ENCODE measurements around the gene RAB30. TPM values are rescaled to one million over a fixed set of nuclear protein-coding genes. Genes with fewer than 3 reads are reported as not detected.

Gene RAB30
- polyA plus RNA-seq, 3 donors, result 0.11 to 0.67 (median 0.54) TPM

DNA sequence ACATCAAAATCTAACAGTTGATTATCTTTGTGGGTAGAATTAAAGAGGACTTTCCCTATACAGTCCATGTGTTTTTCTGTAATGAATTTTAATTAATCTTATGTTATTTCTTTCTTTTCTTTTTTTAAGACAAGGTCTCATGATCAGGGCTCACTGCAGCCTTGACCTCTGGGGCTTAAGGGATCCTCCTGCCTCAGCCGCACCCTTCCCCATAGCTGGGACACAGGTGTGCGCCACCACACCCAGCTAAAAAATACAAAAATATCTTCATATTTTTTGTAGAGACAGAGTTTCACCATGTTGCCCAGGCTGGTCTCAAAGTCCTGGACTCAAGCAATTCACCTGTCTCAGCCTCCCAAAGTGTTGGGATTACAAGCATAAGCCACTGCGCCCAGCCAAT is 7.7 kb downstream of the RAB30 start:
- Histone ChIP-seq H3K4me2 (replicated peaks; ENCODE audit: extremely low read depth, low read length, poor library complexity, severe bottlenecking) (no peak overlapping the region), H3K79me2 (ENCODE audit: insufficient read depth, low read length) (no peaks in the 10 kb centered on the region), H2AFZ (ENCODE audit: insufficient read depth, low read depth, low read length, poor library complexity, severe bottlenecking) (no peak overlapping the region), H3K27ac (ENCODE audit: low read depth in 1 of 2, low read length in 2 of 2) (no peak overlapping the region), H3K4me1 (ENCODE audit: control insufficient read depth in 1 of 2, insufficient read depth in 2 of 2, low read length in 2 of 2) (peaks cover 3 to 8% of the 10 kb centered on the region in 2 donors), H3K27me3 (ENCODE audit: control insufficient read depth in 2 of 2, insufficient read depth in 2 of 2, low read length in 2 of 2) (peaks cover 8 to 12% of the 10 kb centered on the region in 2 donors), H3K9me3 (replicated peaks in 1 of 2; ENCODE audit: control insufficient read depth in 1 of 2, insufficient read depth in 1 of 2, low read length in 2 of 2) (no peaks in the 10 kb centered on the region), H3K9ac (ENCODE audit: insufficient read depth, low read length, poor library complexity, severe bottlenecking) (no peak overlapping the region), H3K4me3 (replicated peaks in 1 of 3; ENCODE audit: low read depth in 2 of 3, low read length in 3 of 3) (no peak overlapping the region), H3K36me3 (replicated peaks in 1 of 2; ENCODE audit: control insufficient read depth in 1 of 2, insufficient read depth in 2 of 2, low read length in 2 of 2) (no peaks in the 10 kb centered on the region), H4K20me1 (ENCODE audit: insufficient read depth, low read length) (no peaks in the 10 kb centered on the region)
- Mint-ChIP-seq H3K9me3 (peaks cover 0 to 5% (median 0%) of the 10 kb centered on the region in 7 donors), H3K4me3 (no peak overlapping the region), H3K27me3 (ENCODE audit: low read depth in 3 of 3) (peaks cover 8 to 14% (median 11%) of the 10 kb centered on the region in 3 donors), H3K4me1 (peaks cover 10% of the 10 kb centered on the region), H3K27ac (peak overlapping the region in 1 of 7 donors; percentile 67), H3K36me3 (no peaks in the 10 kb centered on the region)
- no peak for DNase-seq
- no peak for TF ChIP-seq CTCF (IDR thresholded peaks at IDR 0.05)
- intact Hi-C loops (cut with micrococcal nuclease), result loop anchor here in 1 of 2 donors (10.0 kb wide), 1 partner anchor 149 kb away; no protein-coding TSS in a partner anchor
- WGBS (ENCODE audit: insufficient coverage), result no CpG with 5 or more reads among the region's 3 CpGs

- Histone ChIP-seq H2AFZ (ENCODE audit: insufficient read depth, low read depth, low read length, poor library complexity, severe bottlenecking) (peak overlapping the region; percentile 47), H3K9me3 (replicated peaks in 1 of 2; ENCODE audit: control insufficient read depth in 1 of 2, insufficient read depth in 1 of 2, low read length in 2 of 2) (no peaks in the 10 kb centered on the region), H3K27me3 (ENCODE audit: control insufficient read depth in 2 of 2, insufficient read depth in 2 of 2, low read length in 2 of 2) (peaks cover 0 to 4% of the 10 kb centered on the region in 2 donors), H3K4me2 (replicated peaks; ENCODE audit: extremely low read depth, low read length, poor library complexity, severe bottlenecking) (peak overlapping the region; percentile 27), H3K36me3 (replicated peaks in 1 of 2; ENCODE audit: control insufficient read depth in 1 of 2, insufficient read depth in 2 of 2, low read length in 2 of 2) (no peaks in the 10 kb centered on the region), H3K4me1 (ENCODE audit: control insufficient read depth in 1 of 2, insufficient read depth in 2 of 2, low read length in 2 of 2) (peaks cover 3 to 8% of the 10 kb centered on the region in 2 donors), H3K9ac (ENCODE audit: insufficient read depth, low read length, poor library complexity, severe bottlenecking) (no peak overlapping the region), H3K4me3 (replicated peaks in 1 of 3; ENCODE audit: low read depth in 2 of 3, low read length in 3 of 3) (peak overlapping the region in 1 of 3 experiments; percentile 22), H3K79me2 (ENCODE audit: insufficient read depth, low read length) (no peaks in the 10 kb centered on the region), H4K20me1 (ENCODE audit: insufficient read depth, low read length) (no peaks in the 10 kb centered on the region), H3K27ac (ENCODE audit: low read depth in 1 of 2, low read length in 2 of 2) (no peak overlapping the region)
- 43% methylated on average over 2 of the region's 7 CpGs for WGBS (ENCODE audit: insufficient coverage)
- no peaks in the 10 kb centered on the region for H3K36me3 Mint-ChIP-seq
- H3K4me3 Mint-ChIP-seq, result peak overlapping the region; percentile 49 to 55
- H3K9me3 Mint-ChIP-seq, result peaks cover 0 to 5% (median 2%) of the 10 kb centered on the region in 7 donors
- H3K4me1 Mint-ChIP-seq, result peaks cover 10% of the 10 kb centered on the region
- peak overlapping the region in 2 of 7 donors; percentile 20 to 77 for H3K27ac Mint-ChIP-seq
- TF ChIP-seq CTCF (IDR thresholded peaks at IDR 0.05), result no peak
- intact Hi-C loops (cut with micrococcal nuclease), result loop anchor here in 1 of 2 donors (10.0 kb wide), 1 partner anchor 148 kb away; no protein-coding TSS in a partner anchor
- DNase-seq, result peak in 1 of 3 donors; percentile 8
- peaks cover 9 to 12% (median 11%) of the 10 kb centered on the region in 3 donors for H3K27me3 Mint-ChIP-seq (ENCODE audit: low read depth in 3 of 3)
Measured at GRCh38 chr11:83063073-83063754, 8.5 kb downstream of the RAB30 start.

All from CD14-positive monocyte (primary cell).